Measurements from ENCODE around the gene C19orf67. TPM values are rescaled to one million over a fixed set of nuclear protein-coding genes. Genes with fewer than 3 reads are reported as not detected.

C19orf67 gene
- total RNA-seq, 1 experiment from 2014 or later, result not detected

DNA sequence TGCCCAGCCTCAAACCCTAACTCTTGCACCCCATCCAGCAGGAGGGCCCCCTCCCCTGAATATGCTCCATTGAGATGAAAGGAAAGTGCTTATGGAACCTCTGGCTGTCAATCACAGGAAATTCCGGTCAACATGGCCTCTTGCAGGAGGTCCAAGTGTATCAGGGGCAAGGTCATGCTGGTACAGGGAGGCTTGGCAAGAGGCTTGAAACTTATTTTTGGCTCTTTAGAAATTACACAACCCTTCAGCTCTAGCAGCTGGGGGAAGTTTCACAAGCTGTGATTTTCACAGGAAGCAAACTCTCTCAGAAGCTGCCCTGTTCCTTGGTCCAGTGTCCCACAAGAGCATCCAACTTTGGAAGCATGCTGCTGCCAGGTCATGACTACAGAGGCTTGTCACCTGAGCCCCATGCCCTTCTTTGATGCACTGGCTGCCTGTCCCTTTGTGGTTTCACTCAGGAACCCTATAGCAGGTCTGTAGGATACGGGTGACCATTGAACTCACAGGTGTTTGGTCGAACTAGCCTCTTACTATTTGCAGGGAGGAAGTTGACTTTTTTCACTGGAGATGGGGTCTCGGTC, 42.4 kb upstream of the C19orf67 start:
- TF ChIP-seq, protein P1, sequence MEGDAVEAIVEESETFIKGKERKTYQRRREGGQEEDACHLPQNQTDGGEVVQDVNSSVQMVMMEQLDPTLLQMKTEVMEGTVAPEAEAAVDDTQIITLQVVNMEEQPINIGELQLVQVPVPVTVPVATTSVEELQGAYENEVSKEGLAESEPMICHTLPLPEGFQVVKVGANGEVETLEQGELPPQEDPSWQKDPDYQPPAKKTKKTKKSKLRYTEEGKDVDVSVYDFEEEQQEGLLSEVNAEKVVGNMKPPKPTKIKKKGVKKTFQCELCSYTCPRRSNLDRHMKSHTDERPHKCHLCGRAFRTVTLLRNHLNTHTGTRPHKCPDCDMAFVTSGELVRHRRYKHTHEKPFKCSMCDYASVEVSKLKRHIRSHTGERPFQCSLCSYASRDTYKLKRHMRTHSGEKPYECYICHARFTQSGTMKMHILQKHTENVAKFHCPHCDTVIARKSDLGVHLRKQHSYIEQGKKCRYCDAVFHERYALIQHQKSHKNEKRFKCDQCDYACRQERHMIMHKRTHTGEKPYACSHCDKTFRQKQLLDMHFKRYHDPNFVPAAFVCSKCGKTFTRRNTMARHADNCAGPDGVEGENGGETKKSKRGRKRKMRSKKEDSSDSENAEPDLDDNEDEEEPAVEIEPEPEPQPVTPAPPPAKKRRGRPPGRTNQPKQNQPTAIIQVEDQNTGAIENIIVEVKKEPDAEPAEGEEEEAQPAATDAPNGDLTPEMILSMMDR (conservative IDR thresholded peaks at IDR 0.05; ENCODE audit: low read depth, low read length), result no peak
- TF ChIP-seq EZH2 (IDR thresholded peaks at IDR 0.05; ENCODE audit: low read length, unreplicated experiment) (no peak), EZH2phosphoT487 (IDR thresholded peaks at IDR 0.05; ENCODE audit: borderline replicate concordance, low read length) (no peak)
- BruUV-seq (replicated peaks), result no TSS peak
- peaks cover 27% of the 10 kb centered on the region; the same call in 1 of the 2 replicates for H3K36me3 ChIP-seq (ENCODE audit: low read depth, low read length)
- H2AFZ ChIP-seq (ENCODE audit: low read length), result no peak overlapping the region
- no peak overlapping the region for H3K4me2 ChIP-seq (ENCODE audit: low read length)
- H3K27ac ChIP-seq (ENCODE audit: low read length), result no peak overlapping the region
- no peak overlapping the region for H3K9ac ChIP-seq (ENCODE audit: low read length)
- DNase-seq, result no peak
- no peaks in the 10 kb centered on the region for H3K4me1 ChIP-seq (ENCODE audit: insufficient read depth, low read length)
- H3K4me3 ChIP-seq (ENCODE audit: low read length), result no peak overlapping the region
- intact Hi-C loops (cut with micrococcal nuclease), result no loop called here
- ChIA-PET CTCF (no interaction called here), POLR2A (ENCODE audit: unreplicated experiment) (no interaction called here)
- H3F3A ChIP-seq (ENCODE audit: low read length, unreplicated experiment), result no peaks in the 10 kb centered on the region
- peaks cover 9% of the 10 kb centered on the region for H3K79me2 ChIP-seq (ENCODE audit: low read length)
- no peaks in the 10 kb centered on the region for H3K9me2 ChIP-seq (replicated peaks; ENCODE audit: low read length)
- no peaks in the 10 kb centered on the region for H3K27me3 ChIP-seq (ENCODE audit: low read length)
- no peaks in the 10 kb centered on the region for H4K20me1 ChIP-seq (ENCODE audit: low read length)
- H3K9me3 ChIP-seq (ENCODE audit: low read length), result no peaks in the 10 kb centered on the region
- ATAC-seq, result no peak

DNA sequence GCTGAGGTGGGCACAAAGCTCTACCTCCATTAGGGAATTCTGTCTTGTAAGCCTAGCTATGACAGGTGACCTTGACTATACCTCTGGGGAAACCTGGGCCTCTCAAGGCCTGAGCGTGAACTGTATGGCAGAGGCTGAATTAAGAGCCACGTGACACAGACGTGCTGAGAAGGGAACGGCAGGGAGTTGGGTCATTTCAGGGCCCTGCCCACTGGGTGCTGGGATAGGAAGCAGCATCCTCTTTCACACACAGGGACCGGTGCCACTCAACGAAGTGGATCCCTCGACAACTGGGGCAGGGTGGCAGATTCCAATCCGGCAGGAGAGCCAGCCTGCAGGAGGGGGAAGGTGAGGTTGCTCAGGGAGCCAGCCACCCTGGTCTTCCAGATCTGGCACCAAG, 41.6 kb upstream of the C19orf67 start:
- Histone ChIP-seq H3K9ac (ENCODE audit: low read length) (no peak overlapping the region), H4K20me1 (ENCODE audit: low read length) (no peaks in the 10 kb centered on the region), H3K79me2 (ENCODE audit: low read length) (peaks cover 2% of the 10 kb centered on the region), H3K27me3 (ENCODE audit: low read length) (no peaks in the 10 kb centered on the region), H3F3A (ENCODE audit: low read length, unreplicated experiment) (no peaks in the 10 kb centered on the region), H3K9me2 (replicated peaks; ENCODE audit: low read length) (no peaks in the 10 kb centered on the region), H3K4me2 (ENCODE audit: low read length) (no peak overlapping the region), H3K4me3 (ENCODE audit: low read length) (no peak overlapping the region), H3K36me3 (ENCODE audit: low read depth, low read length) (peaks cover 30% of the 10 kb centered on the region; the same call in 1 of the 2 replicates), H3K9me3 (ENCODE audit: low read length) (no peaks in the 10 kb centered on the region), H3K27ac (ENCODE audit: low read length) (no peak overlapping the region), H2AFZ (ENCODE audit: low read length) (no peak overlapping the region), H3K4me1 (ENCODE audit: insufficient read depth, low read length) (no peaks in the 10 kb centered on the region)
- DNase-seq (no peak), ATAC-seq (no peak)
- POLR2A ChIA-PET (ENCODE audit: unreplicated experiment), result no interaction called here
- TF ChIP-seq EZH2 (IDR thresholded peaks at IDR 0.05; ENCODE audit: low read length, unreplicated experiment) (no peak), EZH2phosphoT487 (IDR thresholded peaks at IDR 0.05; ENCODE audit: borderline replicate concordance, low read length) (no peak)
- TF ChIP-seq, protein P1 (conservative IDR thresholded peaks at IDR 0.05; ENCODE audit: low read depth, low read length), result no peak
- no TSS peak for BruUV-seq (replicated peaks)
- intact Hi-C loops (cut with micrococcal nuclease), result no loop called here
- CTCF ChIA-PET, result no interaction called here

DNA sequence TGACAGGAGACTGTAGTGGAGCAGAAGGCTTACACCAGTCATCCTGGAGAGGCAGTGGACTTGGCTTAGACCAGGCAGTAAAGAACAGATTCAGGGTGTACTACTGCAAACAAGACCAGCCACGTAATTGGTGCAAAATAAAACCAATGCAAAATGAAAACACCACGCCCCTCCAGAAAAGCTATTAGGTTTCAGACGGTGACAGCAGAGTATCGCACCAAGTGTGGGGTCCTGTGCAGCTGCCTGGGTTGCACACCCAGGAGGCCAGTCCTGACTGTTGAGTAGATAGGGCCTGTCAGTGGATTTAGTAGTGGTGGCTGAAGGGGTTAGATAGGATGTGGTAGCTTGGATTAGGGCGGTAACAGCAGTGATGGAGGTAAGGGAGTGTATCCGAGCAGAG, 37.3 kb upstream of the C19orf67 start:
- Histone ChIP-seq H3K27ac (ENCODE audit: low read length) (no peak overlapping the region), H3K4me2 (ENCODE audit: low read length) (no peak overlapping the region), H3K9me3 (ENCODE audit: low read length) (no peaks in the 10 kb centered on the region), H4K20me1 (ENCODE audit: low read length) (no peaks in the 10 kb centered on the region), H3K36me3 (ENCODE audit: low read depth, low read length) (peaks cover 26% of the 10 kb centered on the region; the same call in 1 of the 2 replicates), H3K27me3 (ENCODE audit: low read length) (no peaks in the 10 kb centered on the region), H2AFZ (ENCODE audit: low read length) (no peak overlapping the region), H3K79me2 (ENCODE audit: low read length) (no peaks in the 10 kb centered on the region), H3K4me3 (ENCODE audit: low read length) (no peak overlapping the region), H3K9me2 (replicated peaks; ENCODE audit: low read length) (no peaks in the 10 kb centered on the region), H3K9ac (ENCODE audit: low read length) (no peak overlapping the region), H3K4me1 (ENCODE audit: insufficient read depth, low read length) (peaks cover 7% of the 10 kb centered on the region; the same call in 1 of the 2 replicates), H3F3A (ENCODE audit: low read length, unreplicated experiment) (peaks cover 11% of the 10 kb centered on the region)
- ATAC-seq, result no peak
- TF ChIP-seq EZH2 (IDR thresholded peaks at IDR 0.05; ENCODE audit: low read length, unreplicated experiment) (no peak), EZH2phosphoT487 (IDR thresholded peaks at IDR 0.05; ENCODE audit: borderline replicate concordance, low read length) (no peak)
- TF ChIP-seq, protein P1 (conservative IDR thresholded peaks at IDR 0.05; ENCODE audit: low read depth, low read length), result no peak
- CTCF ChIA-PET, result interaction anchor here (0.7 kb wide), 1 partner anchor 42 kb away, joined by 4 read pairs; no protein-coding TSS in a partner anchor
- POLR2A ChIA-PET (ENCODE audit: unreplicated experiment), result no interaction called here
- DNase-seq, result no peak
- intact Hi-C loops (cut with micrococcal nuclease), result no loop called here
- no TSS peak for BruUV-seq (replicated peaks)
